PC-9 (cell line): ENCODE results near the gene CNPY2. TPM values are rescaled to one million over a fixed set of nuclear protein-coding genes. Genes with fewer than 3 reads are reported as not detected.
"Not testable (repeated sequence)": the region's sequence is repeated elsewhere in the genome, so short reads cannot be mapped to it uniquely, and the experiment has no call there.

Experiments
- BruUV-seq: library from RNA; stranded (reverse); fragments of 400-500 nt; replicated peaks from 2 replicates; lab custom pipeline; 2021; lab: Mats Ljungman, UMichigan
- CTCF ChIA-PET: fragments of 300-600 bp; sonication (Branson Sonifier 250); formaldehyde crosslinking; loops from one replicate; lab custom pipeline; 2022; ENCODE audit warnings: antibody characterized with exemption; lab: Charles Lee
- POLR2A ChIA-PET: fragments of 300-600 bp; sonication (Branson Sonifier 250); formaldehyde crosslinking; loops from one replicate; lab custom pipeline; 2022; ENCODE audit warnings: antibody characterized with exemption; ENCODE audit not compliant: unreplicated experiment; lab: Charles Lee
- DNase-seq, 2 experiments: peaks; one replicate each; pipeline versions ENCODE4 v3.0.0 to v3.0.0-alpha.2; 2015 to 2022; ENCODE audit warnings: mixed read lengths in 1 of 2
- H2AFZ ChIP-seq: fragments of 200-600 bp; sonication (generic); 2 replicates; pipeline ENCODE4 v1.8.1; 2017; ENCODE audit warnings: antibody characterized with exemption
- H3F3A ChIP-seq: fragments of 200-600 bp; sonication (generic); 2 replicates; pipeline ENCODE4 v1.8.1; 2017; ENCODE audit warnings: antibody characterized with exemption, mild to moderate bottlenecking, low read depth; ENCODE audit not compliant: insufficient read depth
- H3K27ac ChIP-seq: fragments of 200-600 bp; sonication (generic); 2 replicates; pipeline ENCODE4 v1.6.1; 2016; ENCODE audit warnings: mixed run types
- H3K27me3 ChIP-seq: fragments of 200-600 bp; sonication (generic); 2 replicates; pipeline ENCODE4 v1.6.1; 2016; ENCODE audit warnings: low read depth, mixed run types; ENCODE audit not compliant: insufficient read depth
- H3K36me3 ChIP-seq: fragments of 200-600 bp; sonication (generic); 2 replicates; pipeline ENCODE4 v1.6.1; 2016; ENCODE audit warnings: low read depth, mixed run types
- H3K4me1 ChIP-seq: fragments of 200-600 bp; sonication (generic); replicated peaks from 2 replicates; pipeline ENCODE4 v1.6.1; 2016; ENCODE audit warnings: mixed run types; ENCODE audit not compliant: insufficient read depth
- H3K4me2 ChIP-seq: fragments of 200-600 bp; sonication (generic); 2 replicates; pipeline ENCODE4 v1.6.1; 2017; ENCODE audit warnings: mixed run types
- H3K4me3 ChIP-seq: fragments of 200-600 bp; sonication (generic); 2 replicates; pipeline ENCODE4 v1.6.1; 2016; ENCODE audit warnings: mixed run types
- H3K79me2 ChIP-seq: fragments of 200-600 bp; sonication (generic); 2 replicates; pipeline ENCODE4 v1.6.1; 2017; ENCODE audit warnings: low read depth, mixed run types
- H3K9me2 ChIP-seq: fragments of 200-600 bp; sonication (generic); 2 replicates; pipeline ENCODE4 v1.8.1; 2017; ENCODE audit warnings: mild to moderate bottlenecking; ENCODE audit not compliant: insufficient read depth
- H3K9me3 ChIP-seq: fragments of 200-600 bp; sonication (generic); 2 replicates; pipeline ENCODE4 v1.8.1; 2016; ENCODE audit warnings: low read depth; ENCODE audit not compliant: insufficient read depth
- H4K20me1 ChIP-seq: fragments of 200-600 bp; sonication (generic); 2 replicates; pipeline ENCODE4 v1.8.1; 2017; ENCODE audit not compliant: insufficient read depth
- CTCF ChIP-seq: fragments of 200-600 bp; sonication (generic); conservative IDR thresholded peaks from 2 replicates; pipeline ENCODE4 v1.6.1; 2017; ENCODE audit warnings: mixed run types, antibody characterized with exemption, mild to moderate bottlenecking, moderate library complexity
- EZH2 ChIP-seq: fragments of 200-600 bp; sonication (generic); IDR thresholded peaks from 2 replicates; pipeline ENCODE4 v1.8.0; 2017; ENCODE audit warnings: antibody characterized with exemption, low read depth
- intact Hi-C: fragments of 100-400 bp; cut with micrococcal nuclease; formaldehyde crosslinking; loops from one replicate; pipeline ENCODE4 v1.10.0; 2022; ENCODE audit not compliant: unreplicated experiment
- total RNA-seq: library from RNA; stranded (reverse); gene quantifications from 2 replicates; pipeline ENCODE4 v1.2.3, GENCODE V29; 2021

The CNPY2 gene
- total RNA-seq, 1 experiment from 2014 or later, result 82.1 TPM

- Histone ChIP-seq H3K79me2 (no peaks in the 10 kb centered on the region), H3K9me2 (no peaks in the 10 kb centered on the region), H3K4me2 (no peak overlapping the region), H3K4me3 (no peak overlapping the region), H3F3A (peaks cover 6% of the 10 kb centered on the region; the same call in 1 of the 2 replicates), H3K36me3 (peaks cover 11% of the 10 kb centered on the region; the same call in 1 of the 2 replicates), H3K27me3 (no peaks in the 10 kb centered on the region), H2AFZ (no peak overlapping the region), H3K27ac (no peak overlapping the region), H3K4me1 (peaks cover 2% of the 10 kb centered on the region; the same call in 1 of the 2 replicates), H3K9me3 (no peaks in the 10 kb centered on the region), H4K20me1 (no peaks in the 10 kb centered on the region)
- DNase-seq, result no peak
- intact Hi-C loops, result no loop called here
- no TSS peak for BruUV-seq
- POLR2A ChIA-PET, result interaction anchor here (0.6 kb wide), 1 partner anchor 79 kb away, joined by 6 read pairs; no protein-coding TSS in a partner anchor
- TF ChIP-seq EZH2, result no peak
- TF ChIP-seq CTCF, result no peak
- CTCF ChIA-PET, result no interaction called here
These were observed 10.3 kb upstream of the CNPY2 start for GRCh38 chr12:56326126-56326525.

GRCh38 chr12:56324206-56324605 is 8.4 kb upstream of the CNPY2 start:
- H3K36me3 ChIP-seq, result peaks cover 11% of the 10 kb centered on the region; the same call in 1 of the 2 replicates

GRCh38 chr12:56321610-56322009 is 5.8 kb upstream of the CNPY2 start:
- peaks cover 11% of the 10 kb centered on the region; the same call in 1 of the 2 replicates for H3K36me3 ChIP-seq
- H3K4me2 ChIP-seq, H4K20me1 ChIP-seq, H3K4me1 ChIP-seq, H3K4me3 ChIP-seq, H3K9me3 ChIP-seq, DNase-seq, BruUV-seq, H2AFZ ChIP-seq, CTCF ChIA-PET, POLR2A ChIA-PET, H3K27ac ChIP-seq, intact Hi-C loops, H3K79me2 ChIP-seq, H3K27me3 ChIP-seq, H3K9me2 ChIP-seq, H3F3A ChIP-seq: not testable (repeated sequence)

More at GRCh38 chr12:56324206-56324605, 8.4 kb upstream of the CNPY2 start:
- H3K79me2 ChIP-seq, result no peaks in the 10 kb centered on the region
- no peaks in the 10 kb centered on the region for H3K4me1 ChIP-seq
- BruUV-seq, result no TSS peak
- no peak for DNase-seq
- no peak overlapping the region for H3K4me2 ChIP-seq
- POLR2A ChIA-PET, result no interaction called here
- H4K20me1 ChIP-seq, result no peaks in the 10 kb centered on the region
- TF ChIP-seq EZH2 (no peak), CTCF (no peak)
- no peaks in the 10 kb centered on the region for H3K9me2 ChIP-seq
- H3K9me3 ChIP-seq, result no peaks in the 10 kb centered on the region
- no peaks in the 10 kb centered on the region for H3K27me3 ChIP-seq
- H3K27ac ChIP-seq, result no peak overlapping the region
- H3K4me3 ChIP-seq, result no peak overlapping the region
- H2AFZ ChIP-seq, result no peak overlapping the region
- H3F3A ChIP-seq, result no peaks in the 10 kb centered on the region
- CTCF ChIA-PET, result no interaction called here
- intact Hi-C loops, result no loop called here
